Measurements from ENCODE around the gene ZNF211.
A peak's percentile ranks its signal among the peaks of the same experiment; 100 is the strongest.

The ZNF211 gene

DNA sequence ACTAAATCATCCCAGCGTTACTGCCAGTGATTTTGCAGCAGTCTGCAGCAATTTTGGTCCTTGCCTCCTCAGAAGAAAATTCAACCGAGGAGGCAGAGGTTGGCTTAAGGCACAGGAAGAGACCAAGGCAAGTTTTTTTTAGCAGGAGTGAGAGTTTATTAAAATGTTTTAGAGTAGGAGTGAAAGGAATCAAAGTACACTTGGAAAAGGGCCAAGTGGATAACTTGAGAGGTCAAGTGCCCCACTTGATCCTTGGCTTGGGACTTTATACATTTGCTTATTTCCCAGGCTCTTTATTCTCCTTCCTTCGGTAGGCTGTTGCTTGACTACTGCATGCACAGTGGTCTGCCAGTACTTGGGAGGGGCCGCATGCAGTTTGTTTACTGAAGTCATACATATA, 21.9 kb upstream of the ZNF211 start:
- H3K4me3 ChIP-seq (ENCODE audit: low read length), result no peak overlapping the region
- no peak for DNase-seq (ENCODE audit: low read depth)
- no peak for TF ChIP-seq CTCF (conservative IDR thresholded peaks at IDR 0.05; ENCODE audit: low read depth, low read length)

- peak; percentile 28 for TF ChIP-seq CTCF (conservative IDR thresholded peaks at IDR 0.05; ENCODE audit: low read depth, low read length)
- H3K4me3 ChIP-seq (ENCODE audit: low read length), result peak within 1 kb of the TSS; percentile 91
- DNase-seq (ENCODE audit: low read depth), result peak; percentile 69
Measured at GRCh38 chr19:57613941-57614743, 18.8 kb upstream of the ZNF211 start, which contains the start of gene ZNF134. Gene ZNF134 (plus strand): TSS chr19:57614242. CDS start chr19:57619469, 5,227 bp downstream.

DNA sequence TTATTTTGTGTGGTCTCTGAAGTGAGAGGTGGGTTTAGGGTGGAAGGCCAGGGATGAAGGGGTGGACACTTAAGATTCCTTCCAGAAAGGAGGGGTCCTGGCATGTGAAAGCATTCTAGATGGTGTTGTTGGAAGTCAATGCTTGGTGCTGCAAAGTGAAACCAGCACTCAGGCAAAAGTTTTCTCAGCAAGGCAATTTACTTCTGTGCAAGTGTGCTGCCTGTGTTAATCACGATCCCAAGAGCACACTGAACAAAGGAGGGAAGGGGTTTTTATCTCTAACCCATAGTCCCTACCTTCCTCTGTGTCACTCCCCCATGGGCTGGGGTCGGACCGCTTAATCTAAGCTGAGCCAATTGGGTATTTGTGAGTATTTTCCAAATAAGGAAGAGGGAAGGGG, 17.6 kb upstream of the ZNF211 start:
- TF ChIP-seq CTCF (conservative IDR thresholded peaks at IDR 0.05; ENCODE audit: low read depth, low read length), result no peak
- H3K4me3 ChIP-seq (ENCODE audit: low read length), result peak overlapping the region; percentile 91
- DNase-seq (ENCODE audit: low read depth), result no peak

GRCh38 chr19:57620673-57621348, 12.2 kb upstream of the ZNF211 start:
- no peak for DNase-seq (ENCODE audit: low read depth)
- no peak overlapping the region for H3K4me3 ChIP-seq (ENCODE audit: low read length)
- TF ChIP-seq CTCF (conservative IDR thresholded peaks at IDR 0.05; ENCODE audit: low read depth, low read length), result no peak

DNA sequence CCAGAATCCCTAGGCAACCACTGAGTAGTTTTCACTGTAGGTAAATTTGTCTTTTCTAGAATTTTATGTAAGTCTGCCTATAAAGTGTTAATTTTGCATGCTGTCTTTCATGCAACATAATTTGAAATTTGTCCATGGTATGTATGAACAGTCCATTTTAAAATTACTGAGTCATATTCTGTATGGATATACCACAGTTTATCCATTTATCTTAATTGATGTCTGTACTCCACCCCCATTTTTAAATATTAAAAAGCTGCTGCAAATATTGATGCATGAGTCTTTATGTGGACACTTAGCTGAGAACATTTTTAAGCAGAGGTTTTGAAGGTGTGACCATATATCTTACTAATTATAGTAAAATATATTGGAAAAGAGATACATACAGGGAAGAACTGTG, 9.9 kb upstream of the ZNF211 start:
- TF ChIP-seq CTCF (conservative IDR thresholded peaks at IDR 0.05; ENCODE audit: low read depth, low read length), result no peak
- DNase-seq (ENCODE audit: low read depth), result no peak
- no peak overlapping the region for H3K4me3 ChIP-seq (ENCODE audit: low read length)

DNA sequence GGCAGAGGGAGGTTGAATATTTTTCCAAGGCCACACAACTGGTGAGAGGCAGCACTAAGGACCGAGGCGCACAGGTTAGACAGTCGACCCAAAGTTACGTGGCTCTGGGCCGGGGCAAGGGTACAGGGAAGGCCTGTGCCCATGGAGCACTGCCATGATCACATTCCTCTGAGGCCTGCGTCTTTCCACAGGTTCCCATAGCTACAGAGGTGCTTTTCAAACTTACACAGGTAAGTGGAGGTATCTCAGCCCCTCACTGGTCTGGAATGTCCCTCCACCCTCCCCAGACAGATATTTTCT, 814 bp downstream of the ZNF211 start:
- peak overlapping the region; percentile 91 for H3K4me3 ChIP-seq (ENCODE audit: low read length)
- no peak for TF ChIP-seq CTCF (conservative IDR thresholded peaks at IDR 0.05; ENCODE audit: low read depth, low read length)
- no peak for DNase-seq (ENCODE audit: low read depth)

DNA sequence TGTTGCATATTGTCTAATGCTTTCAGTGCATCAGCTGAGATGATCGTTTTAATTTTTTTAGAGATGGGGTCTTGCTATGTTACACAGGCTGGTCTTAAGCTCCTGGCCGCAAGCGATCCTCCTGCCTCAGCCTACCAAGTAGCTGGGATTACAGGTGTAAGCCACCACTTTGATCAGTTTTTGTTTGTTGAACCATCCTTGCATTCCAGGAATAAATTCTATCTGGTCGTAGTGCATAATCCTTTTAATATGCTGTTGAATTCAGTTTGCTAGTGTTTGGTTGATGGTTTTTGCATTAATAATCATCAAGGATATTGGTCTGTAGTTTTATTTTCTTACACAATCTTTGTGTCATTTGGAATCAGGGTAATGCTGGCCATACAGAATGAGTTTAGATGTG, 4.4 kb downstream of the ZNF211 start:
- no peak for TF ChIP-seq CTCF (conservative IDR thresholded peaks at IDR 0.05; ENCODE audit: low read depth, low read length)
- no peak for DNase-seq (ENCODE audit: low read depth)
- H3K4me3 ChIP-seq (ENCODE audit: low read length), result no peak overlapping the region

All from retinal pigment epithelial cell (primary cell).